AG08396 (cell line): Measurements from ENCODE around the gene SLC13A3.

Source experiments
- DNase-seq: peaks from one replicate; pipeline ENCODE4 v3.0.0; 2012; ENCODE audit warnings: low spot score, mixed read lengths

The SLC13A3 gene

GRCh38 chr20:46558511-46558959, 92.7 kb downstream of the SLC13A3 start:
- DNase-seq, result peak; percentile 75

GRCh38 chr20:46557231-46557956, 93.9 kb downstream of the SLC13A3 start:
- peak; percentile 48 for DNase-seq

- no peak for DNase-seq
These were observed 95.8 kb downstream of the SLC13A3 start for GRCh38 chr20:46555370-46555956.

GRCh38 chr20:46554828-46555227, 96.4 kb downstream of the SLC13A3 start:
- DNase-seq, result no peak

- DNase-seq, result no peak
These were observed 97.3 kb downstream of the SLC13A3 start for GRCh38 chr20:46553926-46554325.

GRCh38 chr20:46552460-46553420, 98.5 kb downstream of the SLC13A3 start:
- no peak for DNase-seq

- DNase-seq, result no peak
These were observed 99.5 kb downstream of the SLC13A3 start for GRCh38 chr20:46551522-46552381.

GRCh38 chr20:46550461-46550860, 100.8 kb downstream of the SLC13A3 start, which contains the start of gene OCSTAMP:
TSS of gene OCSTAMP (minus strand) at chr20:46550654. CDS start at chr20:46550560, 94 bp downstream.
- DNase-seq, result no peak

GRCh38 chr20:46549188-46549972, 101.9 kb downstream of the SLC13A3 start:
- DNase-seq, result no peak

GRCh38 chr20:46548688-46549087, 102.6 kb downstream of the SLC13A3 start:
- no peak for DNase-seq

- no peak for DNase-seq
These were observed 103.3 kb downstream of the SLC13A3 start for GRCh38 chr20:46547995-46548394.

GRCh38 chr20:46546936-46547335, 104.3 kb downstream of the SLC13A3 start:
- no peak for DNase-seq

GRCh38 chr20:46546298-46546697, 105.0 kb downstream of the SLC13A3 start:
- no peak for DNase-seq

GRCh38 chr20:46545827-46546138, 105.5 kb downstream of the SLC13A3 start:
- DNase-seq, result no peak

GRCh38 chr20:46545077-46545826, 106.0 kb downstream of the SLC13A3 start:
- DNase-seq, result no peak

GRCh38 chr20:46544576-46544975, 106.7 kb downstream of the SLC13A3 start:
- no peak for DNase-seq

- DNase-seq, result no peak
These were observed 107.3 kb downstream of the SLC13A3 start for GRCh38 chr20:46543959-46544358.

- DNase-seq, result no peak
These were observed 108.2 kb downstream of the SLC13A3 start for GRCh38 chr20:46543033-46543432.

GRCh38 chr20:46541229-46541935, 109.9 kb downstream of the SLC13A3 start:
- DNase-seq, result no peak
